Stimulated activated CD4-positive, alpha-beta T cell treated with anti-CD3 and anti-CD28 coated beads, Interleukin-4, amount 100 ng/mL, for 4 hours (primary cell): Measurements from ENCODE around the gene RAD51B.

Source experiments
- DNase-seq, 2 experiments: peaks; one replicate each; pipeline ENCODE4 v3.0.0-alpha.2; 2020

The RAD51B gene

DNA sequence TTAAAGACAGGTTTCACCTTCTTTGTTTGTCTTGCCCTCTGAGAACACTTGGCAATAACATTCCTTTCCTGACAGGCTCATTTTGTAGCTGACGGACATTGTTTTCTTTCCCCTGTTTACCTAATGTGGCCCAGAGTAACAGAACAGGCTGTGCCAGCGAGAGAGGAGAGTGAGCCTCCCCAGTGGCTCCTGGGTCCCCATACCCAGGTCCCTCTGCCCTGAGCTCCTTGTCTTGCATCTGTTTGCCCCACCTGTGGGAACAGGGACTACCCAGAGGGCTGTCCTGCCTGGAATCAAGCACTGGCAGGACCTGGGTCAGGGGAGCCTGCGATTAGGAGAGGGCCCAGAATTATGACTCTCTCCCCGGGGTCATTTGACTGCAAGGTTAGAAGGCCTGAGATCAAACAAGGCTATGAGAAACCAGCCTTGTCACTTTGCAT lies 750.4 kb downstream of the RAD51B start:
- DNase-seq: no peak

DNA sequence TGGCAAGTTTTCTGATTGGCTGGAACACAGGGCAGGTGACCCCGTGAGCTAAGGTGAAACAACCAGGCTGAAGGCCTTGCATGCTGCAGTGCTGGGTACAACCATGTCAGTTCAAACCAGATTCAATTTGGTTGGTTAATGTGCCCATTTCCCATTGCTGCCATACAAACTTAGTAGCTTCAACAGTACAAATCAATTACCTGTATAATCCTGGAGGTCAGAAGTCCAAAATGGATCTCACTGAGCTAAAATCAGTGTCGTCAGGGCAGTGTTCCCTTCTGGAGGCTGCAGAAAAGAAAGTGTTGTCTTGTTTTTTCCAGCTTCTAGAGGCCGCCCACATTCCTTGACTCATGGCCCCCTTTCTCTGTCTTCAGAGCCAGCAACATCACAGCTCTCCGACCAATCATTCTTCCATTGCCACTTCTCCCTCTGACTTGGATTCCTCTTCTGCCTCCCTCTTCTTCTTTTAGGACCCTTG lies 751.6 kb downstream of the RAD51B start:
- no peak for DNase-seq

DNA sequence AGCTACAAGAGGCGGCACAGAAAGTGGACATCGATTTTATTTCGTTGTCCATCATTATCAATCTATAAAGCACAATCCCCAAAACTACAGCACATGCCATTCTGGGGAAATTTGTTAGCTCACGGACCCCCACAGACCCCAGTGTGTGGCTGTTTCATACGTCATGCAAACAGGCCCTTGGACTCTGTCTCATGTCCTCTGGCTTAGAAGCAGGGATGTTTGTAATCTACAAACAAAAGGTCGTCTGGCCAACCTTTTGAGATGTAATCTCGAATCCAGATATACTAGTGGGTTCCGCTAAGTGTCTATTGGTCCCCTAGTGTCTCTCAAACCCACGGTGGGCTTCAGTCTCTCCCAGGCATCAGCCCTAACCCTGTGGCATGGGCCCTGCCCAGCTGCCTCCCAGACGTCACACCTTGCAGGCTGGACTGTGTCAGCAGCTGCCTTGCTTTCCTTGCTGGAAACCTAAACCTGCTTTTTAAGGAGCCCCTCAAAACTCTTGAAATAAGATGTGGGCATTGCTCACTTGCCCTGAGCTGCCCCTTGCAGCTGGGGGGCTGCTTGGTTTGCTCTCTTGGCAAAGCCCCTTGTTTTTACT lies 752.4 kb downstream of the RAD51B start:
- no peak for DNase-seq

DNA sequence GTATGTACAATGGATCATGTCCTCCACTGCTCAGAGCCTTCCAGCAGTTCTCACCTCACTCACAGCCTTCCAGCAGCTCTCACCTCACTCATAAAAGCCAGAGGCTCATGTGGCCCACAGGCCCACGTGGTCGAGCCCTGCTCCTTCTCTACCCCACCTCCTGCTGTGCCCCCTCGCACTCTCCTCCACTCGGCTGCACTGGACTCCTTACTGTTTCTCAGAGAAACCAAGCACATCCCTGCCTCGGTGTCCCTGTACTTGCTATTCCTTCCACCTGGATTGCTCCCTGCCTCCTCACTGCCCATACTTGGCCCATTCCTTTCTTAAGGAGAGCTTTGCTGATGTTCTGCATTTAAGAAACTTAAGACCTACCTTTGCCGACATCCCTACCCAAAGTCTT lies 753.5 kb downstream of the RAD51B start:
- no peak for DNase-seq

DNA sequence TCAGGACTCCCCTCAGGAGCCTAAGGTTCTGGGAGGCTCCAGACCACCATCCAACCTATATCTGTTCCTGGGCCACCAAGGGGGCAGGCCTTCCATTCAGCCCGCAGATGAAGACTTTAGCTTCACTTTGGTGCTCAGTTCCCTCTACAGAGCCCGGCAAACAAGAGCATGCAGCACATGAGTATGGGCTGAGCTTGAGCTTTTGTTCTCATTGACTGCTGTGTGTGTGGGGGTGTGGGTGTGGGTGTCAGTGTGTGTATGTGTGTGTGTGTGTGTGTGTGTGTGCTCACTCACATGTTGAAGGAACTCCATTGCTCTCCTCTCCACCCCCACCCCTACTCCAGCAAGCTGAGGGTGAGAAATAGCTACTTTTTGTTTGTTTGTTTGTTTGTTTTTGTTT lies 754.1 kb downstream of the RAD51B start:
- peak in 1 of 2 experiments; percentile 23 for DNase-seq

- no peak for DNase-seq
Observed at GRCh38 chr14:68574461-68574860, 754.9 kb downstream of the RAD51B start.

GRCh38 chr14:68574906-68575305 lies 755.3 kb downstream of the RAD51B start:
- DNase-seq: no peak

DNA sequence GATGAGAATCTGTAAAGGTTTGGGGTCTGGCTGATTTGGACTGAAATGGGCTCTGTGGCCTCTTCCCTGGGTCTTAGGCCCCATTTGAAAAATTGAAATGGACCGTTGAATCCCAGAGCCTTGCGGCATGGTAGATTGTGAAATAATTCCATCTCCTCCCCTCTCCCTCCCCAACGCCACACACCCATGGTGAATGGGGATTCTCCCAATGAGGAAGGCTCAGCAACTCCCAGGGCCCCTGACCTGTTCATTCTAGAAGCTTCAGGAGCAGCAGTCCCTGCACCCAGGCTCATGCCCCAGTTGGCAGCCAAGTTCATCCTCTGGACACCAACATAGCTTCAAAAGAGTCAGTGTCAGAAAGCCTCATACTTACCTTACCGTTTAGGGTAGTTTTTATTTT lies 755.8 kb downstream of the RAD51B start:
- DNase-seq: no peak

GRCh38 chr14:68576031-68576430 lies 756.5 kb downstream of the RAD51B start:
- DNase-seq: no peak

DNA sequence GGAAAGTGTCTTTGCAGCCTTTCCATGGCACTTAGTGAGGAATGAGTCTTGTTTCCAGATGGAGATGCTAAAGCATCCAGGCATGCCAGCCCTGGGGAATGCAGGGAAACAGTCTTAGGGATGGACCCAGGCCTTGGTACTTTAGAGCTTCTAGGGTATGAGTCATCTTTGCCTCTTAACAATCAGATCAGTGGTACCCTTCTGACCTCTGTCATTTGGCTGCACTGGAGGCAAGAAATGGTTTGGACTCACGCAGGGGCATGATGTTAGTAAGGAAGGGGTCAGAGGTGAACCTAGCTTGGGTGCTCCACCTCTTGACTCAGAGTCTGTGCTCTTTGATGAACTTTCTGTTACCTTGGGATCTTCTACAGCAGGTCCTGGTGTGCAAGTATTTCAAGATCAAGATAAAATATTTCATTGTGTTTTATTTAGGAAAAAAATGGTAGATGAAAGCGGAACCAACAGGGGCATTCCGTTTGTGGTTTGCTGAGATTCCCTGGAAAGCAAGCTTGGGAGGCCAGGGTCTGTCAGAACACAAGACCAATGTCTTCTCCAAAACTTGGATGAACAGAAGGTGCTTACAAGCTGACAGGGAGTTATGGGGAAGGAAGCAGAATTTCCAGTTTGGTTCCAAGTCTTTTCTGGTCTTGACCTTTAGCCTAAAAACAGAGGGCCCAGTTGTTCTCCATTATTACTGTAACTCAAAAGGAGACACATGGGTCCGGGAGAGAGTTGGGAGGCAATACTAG lies 757.1 kb downstream of the RAD51B start:
- no peak for DNase-seq

- DNase-seq: no peak
Observed at GRCh38 chr14:68577802-68578541, 758.4 kb downstream of the RAD51B start.

- DNase-seq: no peak
Observed at GRCh38 chr14:68578597-68578996, 759.0 kb downstream of the RAD51B start.

DNA sequence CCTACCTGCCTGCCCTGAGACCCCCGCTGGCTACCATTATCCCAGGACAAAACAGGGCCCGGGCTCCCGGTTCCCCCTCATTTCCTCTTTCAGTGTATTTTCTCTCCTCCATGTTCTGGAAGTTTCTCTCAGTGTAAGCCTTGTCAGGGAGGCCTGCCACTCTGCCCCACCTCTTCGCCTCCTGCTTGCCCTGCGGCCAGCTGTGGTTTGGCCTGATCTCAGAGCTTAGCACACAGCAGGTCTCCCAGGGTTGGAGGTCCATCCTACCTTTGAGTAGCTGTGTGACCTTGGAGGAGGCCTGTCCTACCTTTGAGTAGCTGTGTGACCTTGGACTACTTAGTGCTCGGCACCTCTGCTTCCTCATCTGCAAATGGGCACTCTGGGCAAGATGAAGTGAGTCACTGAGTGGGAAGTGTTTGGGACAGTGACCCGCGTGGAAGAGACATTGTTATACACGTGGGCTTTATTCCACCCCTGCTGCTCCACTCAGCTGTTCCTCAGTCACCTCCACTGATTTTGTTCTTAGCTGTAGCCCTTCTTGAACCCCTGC lies 760.6 kb downstream of the RAD51B start:
- no peak for DNase-seq

- no peak for DNase-seq
Observed at GRCh38 chr14:68580671-68581070, 761.1 kb downstream of the RAD51B start.

DNA sequence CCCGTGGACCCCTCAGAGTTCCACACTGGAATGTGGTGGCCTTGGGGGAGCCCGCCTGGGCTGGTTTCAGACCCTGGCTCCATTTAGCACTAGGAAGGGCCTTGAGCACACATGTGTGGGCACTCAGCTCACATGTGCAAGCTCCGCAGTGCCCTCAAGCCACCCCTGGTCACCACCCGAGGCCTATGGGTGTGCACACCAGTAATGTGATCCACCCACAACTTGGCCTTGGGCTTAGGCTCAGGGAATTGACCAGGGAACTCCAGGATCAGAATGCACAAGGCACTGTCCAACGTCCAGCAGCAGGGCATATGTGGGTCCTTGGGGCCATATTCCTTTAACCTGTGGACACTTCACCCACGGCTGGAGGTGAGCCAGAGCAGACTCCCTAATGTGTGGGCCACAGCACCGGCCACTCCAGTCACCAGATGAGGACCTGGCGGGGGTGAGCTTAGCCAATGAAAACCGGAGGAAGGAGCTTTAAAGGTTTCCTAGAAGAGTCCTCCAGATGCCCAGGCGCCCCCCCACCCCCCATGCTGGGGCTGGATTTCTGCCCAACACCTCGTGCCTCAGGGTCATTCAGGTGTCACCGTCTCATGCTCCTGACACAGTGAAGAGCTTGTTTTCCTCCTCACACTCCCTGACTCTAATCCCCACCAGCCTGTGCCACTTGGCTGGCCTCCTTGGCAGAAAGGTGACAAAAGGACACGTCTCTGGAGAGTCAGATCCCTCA lies 764.1 kb downstream of the RAD51B start:
- DNase-seq: no peak

GRCh38 chr14:68584786-68585185 lies 765.2 kb downstream of the RAD51B start:
- DNase-seq: no peak

DNA sequence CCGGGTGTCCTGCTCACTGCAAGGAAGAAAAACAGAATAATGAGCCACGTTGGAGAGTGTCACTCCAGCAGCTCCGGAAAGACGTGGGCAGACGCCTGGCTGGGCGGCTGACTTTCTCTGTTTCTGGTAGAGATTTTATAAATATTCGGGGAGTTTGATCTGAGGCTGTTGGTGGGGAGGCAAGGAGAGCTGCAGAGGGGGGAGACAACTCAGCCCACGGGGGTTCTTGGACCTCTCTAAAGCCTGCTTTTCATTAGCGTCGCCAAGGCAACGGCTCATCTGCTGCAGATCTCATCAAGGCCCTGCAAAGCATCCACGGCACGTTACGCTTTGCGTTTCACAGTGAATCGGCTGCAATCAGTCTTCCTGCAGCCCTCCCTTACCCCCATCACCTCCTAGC lies 766.1 kb downstream of the RAD51B start:
- no peak for DNase-seq

DNA sequence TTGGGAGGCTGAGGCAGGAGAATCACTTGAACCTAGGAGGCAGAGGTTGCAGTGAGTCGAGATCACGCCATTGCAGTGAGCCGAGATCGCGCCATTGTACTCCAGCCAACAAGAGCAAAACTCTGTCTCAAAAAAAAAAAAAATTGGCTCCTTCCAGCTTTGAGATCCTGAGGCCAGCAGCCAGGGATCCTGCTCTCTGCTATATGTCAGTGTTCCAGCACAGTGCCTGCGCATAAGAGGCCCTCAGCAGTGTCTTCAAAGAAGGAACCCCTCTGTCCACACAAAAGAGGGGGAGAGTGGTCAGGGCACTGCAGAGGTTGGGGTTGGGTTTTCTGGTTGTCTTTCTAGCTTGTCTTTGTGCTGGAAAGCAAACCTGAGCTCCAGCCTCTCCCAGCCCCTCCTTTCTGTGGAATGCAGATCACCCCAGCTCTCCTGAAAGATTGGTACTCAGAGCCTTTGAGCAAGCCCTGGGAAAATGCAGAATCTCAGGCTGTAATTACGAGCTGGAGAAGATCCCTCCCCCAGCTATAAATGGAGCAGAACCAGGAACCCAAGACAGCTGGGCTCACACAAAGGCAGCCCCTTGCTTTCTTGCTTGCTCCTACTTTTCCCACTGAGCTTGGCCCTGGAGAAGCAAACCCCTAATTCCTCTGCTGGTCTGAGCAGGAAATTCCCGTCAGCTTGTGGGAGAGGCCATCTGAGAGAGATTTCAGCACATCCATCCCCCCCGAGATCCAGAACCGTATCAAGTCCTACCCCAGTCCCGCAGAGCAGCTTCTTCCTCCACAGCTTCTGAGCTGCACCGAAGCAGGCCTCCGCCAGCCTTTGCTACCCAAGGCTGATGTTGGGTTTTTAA lies 767.5 kb downstream of the RAD51B start:
- DNase-seq: no peak

DNA sequence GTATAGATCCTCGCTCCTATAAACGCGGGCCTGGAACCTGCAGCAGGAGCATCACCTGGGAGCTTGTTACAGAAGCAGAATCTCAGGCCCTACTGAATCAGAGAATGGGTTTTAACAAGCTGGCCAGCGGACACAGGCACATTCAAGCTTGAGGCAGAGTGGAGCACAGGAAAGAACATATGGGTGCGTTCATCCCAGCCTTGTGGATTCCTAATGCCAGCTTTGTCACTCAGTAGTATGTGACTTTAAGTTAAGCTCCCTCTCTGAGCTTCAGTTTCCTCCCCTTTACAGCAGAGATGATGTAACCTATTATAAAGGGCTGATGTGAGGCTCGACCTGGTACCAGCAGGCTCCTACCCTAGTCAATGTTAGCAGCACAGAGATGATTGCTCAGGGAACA lies 768.4 kb downstream of the RAD51B start:
- no peak for DNase-seq

- DNase-seq: no peak
Observed at GRCh38 chr14:68589447-68590200, 770.0 kb downstream of the RAD51B start.

DNA sequence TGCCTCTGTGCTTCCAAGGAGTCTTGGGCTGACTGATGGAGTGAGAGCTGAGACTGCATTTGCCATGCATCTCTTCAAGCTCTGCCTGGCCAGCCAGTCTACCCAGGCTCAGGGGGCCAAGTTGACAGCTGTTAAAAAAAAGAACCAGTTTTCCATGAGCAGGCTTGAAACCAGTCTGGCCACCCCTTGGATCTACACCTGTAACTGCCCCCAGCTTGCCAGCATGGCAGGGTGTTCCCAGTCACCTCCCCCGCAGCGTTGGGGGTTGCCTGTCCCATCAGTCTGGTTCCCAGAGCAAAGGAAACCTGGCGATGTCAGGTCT lies 770.6 kb downstream of the RAD51B start:
- no peak for DNase-seq
